Endothelial cell of umbilical vein (primary cell): ENCODE results near the gene HHEX. TPM values are rescaled to one million over a fixed set of nuclear protein-coding genes. Genes with fewer than 3 reads are reported as not detected.

Source experiments
- BruUV-seq: library from RNA; stranded (reverse); fragments of 400-500 nt; replicated peaks from 2 replicates; lab custom pipeline; 2021; lab: Mats Ljungman, UMichigan
- CTCF ChIA-PET: fragments of 300-600, 350-600 bp; sonication (Branson Sonifier 250); formaldehyde crosslinking; loops from one replicate; lab custom pipeline; 2021; ENCODE audit warnings: antibody characterized with exemption, inconsistent platforms; lab: Charles Lee
- POLR2A ChIA-PET: fragments of 300-600, 350-600 bp; sonication (Branson Sonifier 250); formaldehyde crosslinking; loops from one replicate; lab custom pipeline; 2021; ENCODE audit warnings: antibody characterized with exemption, inconsistent platforms; lab: Charles Lee
- DNase-seq: peaks from one replicate; pipeline ENCODE4 v3.0.0-alpha.2; 2011; ENCODE audit warnings: low read depth, low spot score
- FAIRE-seq: peaks from 2 replicates; lab custom pipeline; 2011; peaks lifted over from hg19 to GRCh38; lab: Jason Lieb, UNC
- H2AFZ ChIP-seq: 2 replicates; pipeline ENCODE4 v1.6.0; 2012; ENCODE audit warnings: low read depth, low read length, control low read depth, inconsistent platforms
- H3K27ac ChIP-seq: 2 replicates; pipeline ENCODE4 v1.5.1; 2011; ENCODE audit warnings: low read depth, mild to moderate bottlenecking, control low read depth, low read length, moderate library complexity; ENCODE audit not compliant: insufficient read depth
- H3K27me3 ChIP-seq, 2 experiments: 2 replicates each; pipeline versions ENCODE4 v1.6.0 to v1.6.1; 2011; ENCODE audit warnings: low read length in 2 of 2, mixed read lengths in 1 of 2; ENCODE audit not compliant: control insufficient read depth in 2 of 2, insufficient read depth in 2 of 2
- H3K36me3 ChIP-seq, 2 experiments: 2 replicates in 1 of 2; 3 replicates in 1 of 2; pipeline ENCODE4 v1.5.1; 2011; ENCODE audit warnings: low read length in 2 of 2, mild to moderate bottlenecking in 1 of 2, moderate library complexity in 1 of 2; ENCODE audit not compliant: control insufficient read depth in 2 of 2, insufficient read depth in 2 of 2; ENCODE audit errors: extremely low read depth in 1 of 2
- H3K4me1 ChIP-seq: 3 replicates; pipeline ENCODE4 v1.5.1; 2011; ENCODE audit warnings: mild to moderate bottlenecking, low read length; ENCODE audit not compliant: control insufficient read depth, insufficient read depth; ENCODE audit errors: extremely low read depth
- H3K4me2 ChIP-seq: 2 replicates; pipeline ENCODE4 v1.6.1; 2011; ENCODE audit warnings: low read length, control low read depth, mixed read lengths; ENCODE audit not compliant: insufficient read depth
- H3K4me3 ChIP-seq, 3 experiments: fragments of 200-600 bp in 1 of 3; sonication (generic), shearing (Covaris generic) in 1 of 3; replicated peaks in 1 of 3; 2 replicates each; pipeline ENCODE4 v1.5.1; 2011 to 2016; ENCODE audit warnings: control low read depth in 3 of 3, low read length in 3 of 3, mild to moderate bottlenecking in 2 of 3, inconsistent platforms in 1 of 3, low read depth in 1 of 3, moderate library complexity in 1 of 3; ENCODE audit not compliant: insufficient read depth in 1 of 3
- H3K79me2 ChIP-seq: 2 replicates; pipeline ENCODE4 v1.6.0; 2012; ENCODE audit warnings: low read length, inconsistent platforms; ENCODE audit not compliant: control insufficient read depth, insufficient read depth
- H3K9ac ChIP-seq: replicated peaks from 2 replicates; pipeline ENCODE3; 2011; ENCODE audit warnings: low read length, control low read depth; ENCODE audit not compliant: insufficient read depth; ENCODE audit errors: extremely low read depth
- H3K9me1 ChIP-seq: replicated peaks from 3 replicates; pipeline ENCODE4 v1.6.0; 2011; ENCODE audit warnings: mild to moderate bottlenecking, low read length; ENCODE audit not compliant: control insufficient read depth, insufficient read depth; ENCODE audit errors: extremely low read depth
- H3K9me3 ChIP-seq: replicated peaks from 2 replicates; pipeline ENCODE4 v1.5.1; 2012; ENCODE audit warnings: low read length, inconsistent platforms; ENCODE audit not compliant: control insufficient read depth, insufficient read depth
- H4K20me1 ChIP-seq: replicated peaks from 2 replicates; pipeline ENCODE3; 2011; ENCODE audit warnings: mild to moderate bottlenecking, low read length; ENCODE audit not compliant: control insufficient read depth, insufficient read depth; ENCODE audit errors: extremely low read depth
- EZH2 ChIP-seq: IDR thresholded peaks from 2 replicates; pipeline ENCODE4 v1.6.1; 2012; ENCODE audit warnings: borderline replicate concordance, low read depth, mild to moderate bottlenecking, moderate library complexity, low read length, inconsistent platforms; ENCODE audit not compliant: severe bottlenecking
- FOS ChIP-seq: IDR thresholded peaks from 2 replicates; pipeline ENCODE4 v1.6.1; 2011; ENCODE audit warnings: mild to moderate bottlenecking, low read length, moderate library complexity, borderline replicate concordance; ENCODE audit not compliant: insufficient read depth
- GATA2 ChIP-seq: IDR thresholded peaks from 2 replicates; pipeline ENCODE4 v1.7.0; 2011; ENCODE audit warnings: low read depth, mild to moderate bottlenecking, moderate library complexity, mixed read lengths, low read length; ENCODE audit not compliant: insufficient read length, insufficient read depth
- JUN ChIP-seq: IDR thresholded peaks from 2 replicates; pipeline ENCODE4 v1.6.1; 2011; ENCODE audit warnings: borderline replicate concordance, low read depth; ENCODE audit not compliant: insufficient read length, insufficient read depth
- MYC ChIP-seq: IDR thresholded peaks from one replicate; pipeline ENCODE4 v1.6.1; 2011; ENCODE audit warnings: mild to moderate bottlenecking, low read depth, low read length
- POLR2A ChIP-seq: IDR thresholded peaks from 2 replicates; pipeline ENCODE4 v1.6.1; 2012; ENCODE audit warnings: low read depth, mild to moderate bottlenecking, control low read depth, low read length
- POLR2AphosphoS5 ChIP-seq: IDR thresholded peaks from 2 replicates; pipeline ENCODE4 v1.6.1; 2012; ENCODE audit warnings: low read depth, mild to moderate bottlenecking, control low read depth, low read length, moderate library complexity; ENCODE audit not compliant: insufficient read depth
- dilution Hi-C: fragments of 300-500 bp; cut with MboI; formaldehyde crosslinking; loops from one replicate; pipeline ENCODE4 v1.15.0; 2019; ENCODE audit warnings: low sequenced_read_pairs; ENCODE audit not compliant: extremely low pct_ligation_motif_present
- intact Hi-C: fragments of 100-400 bp; cut with micrococcal nuclease; formaldehyde crosslinking; loops from one replicate; pipeline ENCODE4 v1.10.0; 2022
- polyA plus RNA-seq, 4 experiments: library from polyadenylated mRNA; depleted of rRNA in 3 of 4; stranded (reverse) in 3 of 4; unstranded in 1 of 4; fragments of >200 nt; gene quantifications; 2 replicates each; pipeline versions ENCODE4 v1.2.1 to v1.2.3, GENCODE V29; 2011 to 2012; ENCODE audit warnings: missing spikeins in 1 of 4
- total RNA-seq: library from RNA; stranded (reverse); gene quantifications from 2 replicates; pipeline ENCODE4 v1.2.3, GENCODE V29; 2021

Gene HHEX
- total and polyA plus RNA-seq, 2 donors (not counting 3 experiments of a cell fraction or from before 2014, with no cell fraction given): 81.0 to 110 TPM

DNA sequence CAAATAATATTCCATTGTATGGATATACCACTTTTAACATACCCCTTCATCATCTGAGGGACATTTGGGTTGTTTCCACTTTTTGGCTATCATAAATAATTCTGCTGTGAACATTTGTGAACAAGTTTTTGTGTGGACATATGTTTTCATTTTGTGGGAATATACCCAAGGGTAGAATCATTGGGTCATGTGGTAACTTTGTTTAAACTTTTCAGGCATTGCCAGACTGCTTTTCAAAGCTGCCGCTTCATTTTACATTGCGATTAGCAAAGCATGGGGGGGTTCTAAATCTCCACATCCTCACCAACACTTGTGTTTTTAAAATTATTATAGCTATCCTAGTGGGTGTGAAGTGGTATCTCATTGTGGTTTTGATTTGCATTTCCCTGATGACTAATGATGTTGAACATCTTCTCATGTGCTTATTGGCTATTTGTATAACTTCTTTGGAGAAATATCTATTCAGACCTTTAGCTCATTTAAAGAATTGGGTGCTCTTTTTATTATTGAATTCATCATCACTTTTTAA lies 8.4 kb upstream of the HHEX start:
- dilution Hi-C loops: no loop called here
- BruUV-seq: no TSS peak
- Histone ChIP-seq H3K9me1 (no peaks in the 10 kb centered on the region), H3K27ac (no peak overlapping the region), H3K9me3 (peaks cover 3% of the 10 kb centered on the region), H3K27me3 (no peaks in the 10 kb centered on the region), H4K20me1 (no peaks in the 10 kb centered on the region), H3K4me2 (no peak overlapping the region), H2AFZ (no peak overlapping the region), H3K9ac (no peak overlapping the region), H3K36me3 (no peaks in the 10 kb centered on the region), H3K79me2 (no peaks in the 10 kb centered on the region), H3K4me3 (no peak overlapping the region), H3K4me1 (no peaks in the 10 kb centered on the region)
- DNase-seq (no peak), FAIRE-seq (no peak)
- ChIA-PET POLR2A (interaction anchor here (0.7 kb wide), 1 partner anchor 8 kb away, joined by 3 read pairs; the partner anchor contains the start of gene HHEX), CTCF (interaction anchor here (1.4 kb wide), 1 partner anchor 164 kb away, joined by 3 read pairs; no protein-coding TSS in a partner anchor)
- no peak for TF ChIP-seq JUN
- peak; percentile 7 for TF ChIP-seq FOS
- intact Hi-C loops: no loop called here

DNA sequence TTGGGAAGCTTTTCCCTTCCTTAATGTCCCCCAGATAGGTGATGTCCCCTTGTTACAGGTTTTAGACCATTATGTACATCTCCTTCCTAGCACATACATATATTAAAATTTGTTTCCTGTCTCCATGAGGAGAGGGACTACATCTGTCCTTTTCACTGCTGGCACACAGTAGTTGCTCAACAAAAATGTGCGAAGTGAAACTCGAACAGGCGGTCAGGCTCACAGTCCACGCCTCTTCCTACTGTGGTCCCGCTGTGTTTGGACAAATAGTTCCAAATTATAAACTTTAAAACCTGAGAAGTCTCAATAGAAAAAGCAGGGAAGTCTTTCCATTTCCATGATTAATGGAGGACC lies 1.2 kb upstream of the HHEX start:
- DNase-seq: no peak
- H3K9me3 ChIP-seq: peaks cover 3% of the 10 kb centered on the region
- dilution Hi-C loops: no loop called here
- no peak for FAIRE-seq
- ChIA-PET POLR2A (interaction anchor here (3.7 kb wide), 1 partner anchor 134 kb away, joined by 24 read pairs; no protein-coding TSS in a partner anchor), CTCF (interaction anchor here (1.4 to 5.6 kb wide), 7 partner anchors 44 to 192 kb away, joined by 4 to 61 read pairs (median 11); partner anchors contain the start of gene EXOC6)
- H3K4me3 ChIP-seq: peak overlapping the region; percentile 47 to 66 (median 54)
- H3K4me1 ChIP-seq: peaks cover 19% of the 10 kb centered on the region
- H4K20me1 ChIP-seq: peaks cover 5% of the 10 kb centered on the region
- peak overlapping the region; percentile 21 for H2AFZ ChIP-seq
- H3K4me2 ChIP-seq: peak overlapping the region; percentile 73
- no TSS peak for BruUV-seq
- no peak overlapping the region for H3K27ac ChIP-seq
- TF ChIP-seq GATA2 (no peak), POLR2A (no peak), EZH2 (no peak), POLR2AphosphoS5 (no peak), JUN (no peak), MYC (no peak)
- intact Hi-C loops: no loop called here
- H3K36me3 ChIP-seq: peaks cover 0 to 12% of the 10 kb centered on the region in 2 experiments
- no peaks in the 10 kb centered on the region for H3K27me3 ChIP-seq
- no peaks in the 10 kb centered on the region for H3K9me1 ChIP-seq
- H3K9ac ChIP-seq: peak overlapping the region; percentile 69
- H3K79me2 ChIP-seq: peaks cover 44% of the 10 kb centered on the region
